Thyroid gland (tissue), 4 donors: ENCODE measurements around the gene SDHAF2. TPM values are rescaled to one million over a fixed set of nuclear protein-coding genes. Genes with fewer than 3 reads are reported as not detected.

ENCODE experiments used
- DNase-seq, 2 donors: peaks; one replicate each; pipeline ENCODE4 v3.0.0-alpha.2; 2019
- H3K27ac ChIP-seq, 3 donors: fragments of 200-600 bp; sonication (generic); 1 replicate in 2 of 3; 2 replicates in 1 of 3; pipeline ENCODE4 v1.5.1; 2016 to 2019; ENCODE audit warnings: mild to moderate bottlenecking in 1 of 3, moderate library complexity in 1 of 3
- H3K27me3 ChIP-seq: fragments of 200-600 bp; sonication (generic); one replicate; pipeline ENCODE4 v1.5.1; 2019
- H3K36me3 ChIP-seq, 2 donors: fragments of 200-600 bp; sonication (generic); one replicate each; pipeline ENCODE4 v1.5.1; 2016 to 2019
- H3K4me1 ChIP-seq, 2 donors: fragments of 200-600 bp; sonication (generic); one replicate each; pipeline ENCODE4 v1.5.1; 2017 to 2019
- H3K4me3 ChIP-seq, 3 donors: fragments of 200-600 bp; sonication (generic); replicated peaks in 1 of 3; 1 replicate in 2 of 3; 2 replicates in 1 of 3; pipeline ENCODE4 v1.5.1; 2016; ENCODE audit warnings: mild to moderate bottlenecking in 1 of 3
- H3K9me3 ChIP-seq: fragments of 200-600 bp; sonication (generic); one replicate; pipeline ENCODE4 v1.5.1; 2017
- CTCF ChIP-seq, 6 experiments: fragments of 200-600 bp in 3 of 6; fragments of 450-650 bp in 3 of 6; sonication (generic) in 3 of 6; IDR thresholded peaks; one replicate each; pipeline ENCODE4 v1.5.1; 2016 to 2019; ENCODE audit warnings: antibody characterized with exemption in 6 of 6, mild to moderate bottlenecking in 2 of 6, inconsistent platforms in 1 of 6, moderate library complexity in 1 of 6
- POLR2A ChIP-seq, 2 donors: fragments of 450-650 bp; IDR thresholded peaks; one replicate each; pipeline ENCODE4 v1.6.1; 2017; ENCODE audit warnings: antibody characterized with exemption in 2 of 2, mild to moderate bottlenecking in 2 of 2, moderate library complexity in 1 of 2
- WGBS, 2 donors: methylation state at CpG; one replicate each; pipeline ENCODE4 v1.1.5; 2017; 5-methylcytosine and 5-hydroxymethylcytosine counted together
- intact Hi-C: fragments of 100-400 bp; cut with DNase I; formaldehyde crosslinking; loops from one replicate; pipeline ENCODE4 v1.15.1; 2023
- total RNA-seq, 4 donors: library from RNA; depleted of rRNA; stranded (reverse); fragments of >200 nt; gene quantifications; one replicate each; pipeline ENCODE4 v1.2.3, GENCODE V29; 2016

The SDHAF2 gene
- total RNA-seq, 4 donors from 2014 or later, result 41.0 to 74.3 (median 44.0) TPM

GRCh38 chr11:61414547-61414946 is 15.4 kb upstream of the SDHAF2 start:
- DNase-seq, result no peak
- Histone ChIP-seq H3K36me3 (peaks cover 93 to 97% of the 10 kb centered on the region in 2 donors), H3K27ac (no peak overlapping the region), H3K27me3 (no peaks in the 10 kb centered on the region), H3K4me1 (no peaks in the 10 kb centered on the region), H3K9me3 (no peaks in the 10 kb centered on the region), H3K4me3 (no peak overlapping the region)
- intact Hi-C loops, result no loop called here
- 72 to 73% methylated on average over 2 of the region's 2 CpGs for WGBS, 2 donors
- TF ChIP-seq CTCF (IDR thresholded peaks at IDR 0.05), result no peak
- TF ChIP-seq POLR2A (IDR thresholded peaks at IDR 0.05), result no peak

- Histone ChIP-seq H3K27ac (no peak overlapping the region), H3K4me3 (no peak overlapping the region), H3K36me3 (peaks cover 94 to 97% of the 10 kb centered on the region in 2 donors), H3K27me3 (no peaks in the 10 kb centered on the region), H3K9me3 (no peaks in the 10 kb centered on the region), H3K4me1 (no peaks in the 10 kb centered on the region)
- no peak for DNase-seq
- TF ChIP-seq POLR2A (IDR thresholded peaks at IDR 0.05) (no peak), CTCF (IDR thresholded peaks at IDR 0.05) (no peak)
- intact Hi-C loops, result no loop called here
- WGBS, 2 donors, result 93 to 95% methylated on average over 6 of the region's 6 CpGs
Measured at GRCh38 chr11:61415381-61415780, 14.5 kb upstream of the SDHAF2 start.

- Histone ChIP-seq H3K27me3 (no peaks in the 10 kb centered on the region), H3K9me3 (no peaks in the 10 kb centered on the region), H3K4me1 (no peaks in the 10 kb centered on the region), H3K27ac (no peak overlapping the region), H3K36me3 (peaks cover 81 to 97% of the 10 kb centered on the region in 2 donors), H3K4me3 (no peak overlapping the region)
- intact Hi-C loops, result no loop called here
- DNase-seq, result no peak
- TF ChIP-seq POLR2A (IDR thresholded peaks at IDR 0.05) (no peak), CTCF (IDR thresholded peaks at IDR 0.05) (no peak)
- WGBS, 2 donors, result 90 to 93% methylated on average over 3 of the region's 3 CpGs
Measured at GRCh38 chr11:61416941-61417340, 13.0 kb upstream of the SDHAF2 start.

GRCh38 chr11:61417670-61418069 is 12.3 kb upstream of the SDHAF2 start:
- no peak for DNase-seq
- TF ChIP-seq CTCF (IDR thresholded peaks at IDR 0.05) (no peak), POLR2A (IDR thresholded peaks at IDR 0.05) (no peak)
- H3K9me3 ChIP-seq, result no peaks in the 10 kb centered on the region
- H3K36me3 ChIP-seq, result peaks cover 75 to 90% of the 10 kb centered on the region in 2 donors
- H3K4me3 ChIP-seq, result no peak overlapping the region
- H3K4me1 ChIP-seq, result no peaks in the 10 kb centered on the region
- no peak overlapping the region for H3K27ac ChIP-seq
- 77 to 79% methylated on average over 2 of the region's 2 CpGs for WGBS, 2 donors
- intact Hi-C loops, result no loop called here
- no peaks in the 10 kb centered on the region for H3K27me3 ChIP-seq

GRCh38 chr11:61418136-61418535 is 11.8 kb upstream of the SDHAF2 start:
- H3K27ac ChIP-seq, result no peak overlapping the region
- intact Hi-C loops, result no loop called here
- H3K36me3 ChIP-seq, result peaks cover 70 to 85% of the 10 kb centered on the region in 2 donors

More at GRCh38 chr11:61418136-61418535, 11.8 kb upstream of the SDHAF2 start:
- Histone ChIP-seq H3K4me1 (no peaks in the 10 kb centered on the region), H3K27me3 (no peaks in the 10 kb centered on the region), H3K4me3 (no peak overlapping the region), H3K9me3 (no peaks in the 10 kb centered on the region)
- TF ChIP-seq POLR2A (IDR thresholded peaks at IDR 0.05) (no peak), CTCF (IDR thresholded peaks at IDR 0.05) (no peak)
- DNase-seq, result no peak
